Measurements from ENCODE around the gene SFXN1. TPM values are rescaled to one million over a fixed set of nuclear protein-coding genes. Genes with fewer than 3 reads are reported as not detected.

Gene SFXN1
- total and polyA plus RNA-seq, 2 of the 4 experiments (the other 2 are of a cell fraction) = 131 to 410 TPM

GRCh38 chr5:175477440-175477839 lies 920 bp upstream of the SFXN1 start:
- Histone ChIP-seq H3K14ac (replicated peaks; ENCODE audit: low read depth, low read length) (no peak overlapping the region), H3K18ac (ENCODE audit: low read depth, low read length) (no peak overlapping the region), H4K5ac (ENCODE audit: low read depth, low read length) (no peak overlapping the region), H2BK15ac (ENCODE audit: low read depth, low read length) (no peak overlapping the region), H3K56ac (ENCODE audit: extremely low read depth, insufficient read depth, low read length) (no peak overlapping the region), H2BK20ac (ENCODE audit: low read depth, low read length) (no peak overlapping the region), H2AK5ac (ENCODE audit: low read depth, low read length) (no peak overlapping the region), H4K8ac (ENCODE audit: low read depth in 2 of 2, low read length in 2 of 2) (no peak overlapping the region), H2AK9ac (replicated peaks; ENCODE audit: low read depth, low read length, poor library complexity) (no peak overlapping the region), H3K4ac (ENCODE audit: low read depth, low read length) (no peak overlapping the region), H3K27me3 (ENCODE audit: control insufficient read depth, insufficient read depth, low read length) (peaks cover 6% of the 10 kb centered on the region), H2AFZ (replicated peaks; ENCODE audit: low read length, poor library complexity) (no peak overlapping the region), H4K20me1 (ENCODE audit: insufficient read depth, low read length) (peaks cover 16% of the 10 kb centered on the region), H3K9me3 (ENCODE audit: control insufficient read depth, insufficient read depth, low read length) (no peaks in the 10 kb centered on the region), H3K9me1 (ENCODE audit: insufficient read depth, low read length) (peaks cover 11% of the 10 kb centered on the region; the same call in 1 of the 2 replicates), H2BK120ac (ENCODE audit: low read depth, low read length) (no peak overlapping the region), H3K27ac (ENCODE audit: insufficient read depth, low read length) (no peak overlapping the region), H3K4me3 (ENCODE audit: insufficient read depth, low read depth, low read length) (no peak overlapping the region), H4K91ac (ENCODE audit: insufficient read depth, low read depth, low read length) (no peak overlapping the region), H3K9ac (ENCODE audit: low read depth, low read length) (no peak overlapping the region), H2BK5ac (ENCODE audit: low read depth, low read length, poor library complexity, severe bottlenecking) (no peak overlapping the region), H3K4me2 (ENCODE audit: low read depth, low read length) (no peak overlapping the region), H3K79me1 (ENCODE audit: low read depth in 1 of 2, low read length in 2 of 2) (peaks cover 8 to 25% of the 10 kb centered on the region in 2 experiments; a peak in 3 of 4 replicates), H3K4me1 (ENCODE audit: control insufficient read depth, insufficient read depth, low read length) (peaks cover 5% of the 10 kb centered on the region), H3K23ac (ENCODE audit: low read depth, low read length) (no peak overlapping the region), H3K36me3 (ENCODE audit: control insufficient read depth, insufficient read depth, low read length) (0 out of 2 replicates have a peak, but pooled peaks cover 2% of the 10 kb centered on the region)
- BruUV-seq (replicated peaks) = no TSS peak
- TF ChIP-seq SMC3 (IDR thresholded peaks at IDR 0.05; ENCODE audit: low read depth, low read length) (no peak), FOS (IDR thresholded peaks at IDR 0.05; ENCODE audit: low read depth, low read length) (no peak), MXI1 (IDR thresholded peaks at IDR 0.05; ENCODE audit: borderline replicate concordance, low read depth, low read length) (no peak), POLR2A (IDR thresholded peaks at IDR 0.05; ENCODE audit: low read depth, low read length) (no peak), RFX5 (IDR thresholded peaks at IDR 0.05; ENCODE audit: low read depth, low read length) (no peak), BHLHE40 (IDR thresholded peaks at IDR 0.05; ENCODE audit: low read depth, low read length) (no peak), CEBPB (IDR thresholded peaks at IDR 0.05; ENCODE audit: low read depth, low read length) (no peak), MAZ (IDR thresholded peaks at IDR 0.05; ENCODE audit: borderline replicate concordance, low read depth, low read length) (no peak), RCOR1 (IDR thresholded peaks at IDR 0.05; ENCODE audit: insufficient replicate concordance, low read length) (no peak), RAD21 (IDR thresholded peaks at IDR 0.05; ENCODE audit: low read length) (no peak), CHD1 (IDR thresholded peaks at IDR 0.05; ENCODE audit: low read depth, low read length) (no peak), MAFK (IDR thresholded peaks at IDR 0.05; ENCODE audit: low read depth, low read length) (no peak), NFE2L2 (IDR thresholded peaks at IDR 0.05; ENCODE audit: low read depth, low read length) (no peak), ELK1 (IDR thresholded peaks at IDR 0.05; ENCODE audit: borderline replicate concordance, low read depth, low read length) (no peak)
- TF ChIP-seq, protein P1, sequence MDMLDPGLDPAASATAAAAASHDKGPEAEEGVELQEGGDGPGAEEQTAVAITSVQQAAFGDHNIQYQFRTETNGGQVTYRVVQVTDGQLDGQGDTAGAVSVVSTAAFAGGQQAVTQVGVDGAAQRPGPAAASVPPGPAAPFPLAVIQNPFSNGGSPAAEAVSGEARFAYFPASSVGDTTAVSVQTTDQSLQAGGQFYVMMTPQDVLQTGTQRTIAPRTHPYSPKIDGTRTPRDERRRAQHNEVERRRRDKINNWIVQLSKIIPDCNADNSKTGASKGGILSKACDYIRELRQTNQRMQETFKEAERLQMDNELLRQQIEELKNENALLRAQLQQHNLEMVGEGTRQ (IDR thresholded peaks at IDR 0.05; ENCODE audit: low read depth, low read length) = no peak
- TF ChIP-seq, protein P2, sequence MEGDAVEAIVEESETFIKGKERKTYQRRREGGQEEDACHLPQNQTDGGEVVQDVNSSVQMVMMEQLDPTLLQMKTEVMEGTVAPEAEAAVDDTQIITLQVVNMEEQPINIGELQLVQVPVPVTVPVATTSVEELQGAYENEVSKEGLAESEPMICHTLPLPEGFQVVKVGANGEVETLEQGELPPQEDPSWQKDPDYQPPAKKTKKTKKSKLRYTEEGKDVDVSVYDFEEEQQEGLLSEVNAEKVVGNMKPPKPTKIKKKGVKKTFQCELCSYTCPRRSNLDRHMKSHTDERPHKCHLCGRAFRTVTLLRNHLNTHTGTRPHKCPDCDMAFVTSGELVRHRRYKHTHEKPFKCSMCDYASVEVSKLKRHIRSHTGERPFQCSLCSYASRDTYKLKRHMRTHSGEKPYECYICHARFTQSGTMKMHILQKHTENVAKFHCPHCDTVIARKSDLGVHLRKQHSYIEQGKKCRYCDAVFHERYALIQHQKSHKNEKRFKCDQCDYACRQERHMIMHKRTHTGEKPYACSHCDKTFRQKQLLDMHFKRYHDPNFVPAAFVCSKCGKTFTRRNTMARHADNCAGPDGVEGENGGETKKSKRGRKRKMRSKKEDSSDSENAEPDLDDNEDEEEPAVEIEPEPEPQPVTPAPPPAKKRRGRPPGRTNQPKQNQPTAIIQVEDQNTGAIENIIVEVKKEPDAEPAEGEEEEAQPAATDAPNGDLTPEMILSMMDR (conservative IDR thresholded peaks at IDR 0.05; ENCODE audit: low read depth, low read length) = no peak
- ChIA-PET POLR2A (ENCODE audit: unreplicated experiment) (no interaction called here), CTCF (interaction anchor here (2.7 kb wide), 1 partner anchor 13 kb away, joined by 16 read pairs; no protein-coding TSS in a partner anchor)
- DNase-seq (no peak), ATAC-seq (ENCODE audit: low read depth) (no peak)
- WGBS, 2 experiments (ENCODE audit: extremely low coverage in 2 of 2, insufficient read length in 1 of 2) = no CpG with 5 or more reads among the region's 5 CpGs
- in situ Hi-C loops (cut with MboI; ENCODE audit: low sequenced_read_pairs) (no loop called here), dilution Hi-C loops (cut with HindIII; ENCODE audit: low sequenced_read_pairs, unreplicated experiment) (no loop called here), intact Hi-C loops (cut with micrococcal nuclease) (no loop called here)
